Measurements from ENCODE around the gene SLC7A4. TPM values are rescaled to one million over a fixed set of nuclear protein-coding genes. Genes with fewer than 3 reads are reported as not detected.

SLC7A4 gene
- total RNA-seq, 1 donor, result 0.36 TPM

DNA sequence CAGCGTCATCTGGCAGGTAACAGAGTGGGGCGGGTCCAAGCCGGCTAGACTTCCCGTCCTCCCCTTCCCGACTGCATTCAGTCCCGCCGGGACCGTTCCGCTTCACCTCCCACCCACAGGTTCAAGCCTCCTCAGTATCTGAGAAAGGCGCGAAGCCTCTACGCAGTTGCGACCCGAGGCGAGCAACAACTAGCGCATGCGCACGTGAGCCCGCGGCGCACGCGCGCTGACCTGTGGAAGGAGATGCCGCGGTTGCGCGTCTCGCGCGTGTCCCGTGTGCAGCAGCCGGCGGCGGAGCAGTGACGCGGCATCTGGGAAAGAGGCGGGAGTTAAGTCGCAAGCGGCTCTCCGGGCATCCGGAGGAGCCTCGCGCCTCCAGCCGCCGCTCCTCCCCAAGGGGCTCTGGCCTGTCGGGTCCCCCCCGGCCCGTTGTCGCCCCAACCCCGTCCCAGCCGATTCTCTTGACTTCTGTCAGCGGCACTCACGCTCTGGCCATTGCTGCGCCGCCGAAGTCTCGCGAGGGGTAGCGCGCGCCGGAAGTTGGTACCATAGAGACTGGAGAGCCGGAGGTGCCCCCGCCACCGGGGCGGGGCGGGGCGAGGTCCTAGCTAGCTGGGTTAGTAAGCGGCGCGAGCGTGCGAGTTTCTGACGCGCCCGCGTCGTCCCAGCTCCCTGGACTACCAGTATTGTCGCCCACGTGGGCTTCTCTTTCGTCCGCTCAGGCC lies 30.6 kb downstream of the SLC7A4 start, which contains the start of gene THAP7:
THAP7 (minus strand) TSS at position 518 of the 725 bp plus-strand sequence; CDS start at position 311, 207 bp downstream.
- Histone ChIP-seq H2AFZ (ENCODE audit: low read length) (peak within 1 kb of the TSS; percentile 85), H3K27me3 (ENCODE audit: insufficient read depth, low read length) (no peaks in the 10 kb centered on the region), H3K36me3 (ENCODE audit: insufficient read depth, low read length) (peaks cover 32% of the 10 kb centered on the region), H3K4me1 (ENCODE audit: insufficient read depth, low read length) (peaks cover 26% of the 10 kb centered on the region), H3K27ac (ENCODE audit: low read depth, low read length) (peak within 1 kb of the TSS; percentile 98), H4K20me1 (ENCODE audit: insufficient read depth, low read length) (peaks cover 11% of the 10 kb centered on the region), H3K4me2 (ENCODE audit: insufficient read depth, low read length) (peak within 1 kb of the TSS; percentile 98), H3K79me2 (ENCODE audit: insufficient read depth, low read length) (peaks cover 31% of the 10 kb centered on the region), H3K9me3 (ENCODE audit: low read depth, low read length) (no peaks in the 10 kb centered on the region), H3K4me3 (ENCODE audit: insufficient read depth, low read length) (peak within 1 kb of the TSS; percentile 82)
- TF ChIP-seq, protein P1, sequence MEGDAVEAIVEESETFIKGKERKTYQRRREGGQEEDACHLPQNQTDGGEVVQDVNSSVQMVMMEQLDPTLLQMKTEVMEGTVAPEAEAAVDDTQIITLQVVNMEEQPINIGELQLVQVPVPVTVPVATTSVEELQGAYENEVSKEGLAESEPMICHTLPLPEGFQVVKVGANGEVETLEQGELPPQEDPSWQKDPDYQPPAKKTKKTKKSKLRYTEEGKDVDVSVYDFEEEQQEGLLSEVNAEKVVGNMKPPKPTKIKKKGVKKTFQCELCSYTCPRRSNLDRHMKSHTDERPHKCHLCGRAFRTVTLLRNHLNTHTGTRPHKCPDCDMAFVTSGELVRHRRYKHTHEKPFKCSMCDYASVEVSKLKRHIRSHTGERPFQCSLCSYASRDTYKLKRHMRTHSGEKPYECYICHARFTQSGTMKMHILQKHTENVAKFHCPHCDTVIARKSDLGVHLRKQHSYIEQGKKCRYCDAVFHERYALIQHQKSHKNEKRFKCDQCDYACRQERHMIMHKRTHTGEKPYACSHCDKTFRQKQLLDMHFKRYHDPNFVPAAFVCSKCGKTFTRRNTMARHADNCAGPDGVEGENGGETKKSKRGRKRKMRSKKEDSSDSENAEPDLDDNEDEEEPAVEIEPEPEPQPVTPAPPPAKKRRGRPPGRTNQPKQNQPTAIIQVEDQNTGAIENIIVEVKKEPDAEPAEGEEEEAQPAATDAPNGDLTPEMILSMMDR (IDR thresholded peaks at IDR 0.05; ENCODE audit: extremely low read depth, low read depth, low read length), result no peak
- DNase-seq (ENCODE audit: insufficient read length, low spot score, missing footprints), result peak; percentile 99

DNA sequence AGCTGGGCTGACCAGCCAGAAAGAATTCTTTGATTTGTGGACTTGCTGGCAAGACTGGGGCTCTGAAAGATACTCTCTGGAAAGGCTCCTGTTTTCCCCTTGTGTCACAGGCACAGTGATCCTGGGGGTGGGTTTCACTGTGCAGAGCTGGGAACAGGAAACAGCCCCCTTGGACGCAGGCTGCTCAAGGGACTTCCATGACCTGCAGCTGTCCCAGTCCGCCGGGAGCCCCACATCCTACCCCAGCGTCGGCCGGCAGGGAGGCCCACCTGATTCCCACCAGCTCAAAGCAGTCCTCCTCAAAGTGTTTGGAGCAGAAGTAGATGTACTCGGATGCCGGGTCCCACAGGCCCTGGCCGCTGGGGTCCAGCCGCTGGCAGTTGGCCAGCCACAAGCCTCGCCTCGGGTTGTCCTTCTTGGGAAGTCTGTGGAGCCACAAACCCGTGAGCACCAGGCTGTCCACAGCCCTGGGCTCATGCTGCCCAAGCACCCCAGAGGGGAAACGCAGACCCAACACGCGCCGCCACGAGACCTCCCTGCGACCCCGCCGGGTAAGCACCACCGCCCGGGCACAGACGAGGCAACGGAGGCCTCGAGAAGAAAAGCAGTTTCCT lies 31.3 kb downstream of the SLC7A4 start:
- Histone ChIP-seq H3K27me3 (ENCODE audit: insufficient read depth, low read length) (no peaks in the 10 kb centered on the region), H4K20me1 (ENCODE audit: insufficient read depth, low read length) (peaks cover 11% of the 10 kb centered on the region), H3K4me1 (ENCODE audit: insufficient read depth, low read length) (peaks cover 26% of the 10 kb centered on the region), H3K79me2 (ENCODE audit: insufficient read depth, low read length) (peaks cover 31% of the 10 kb centered on the region), H3K4me3 (ENCODE audit: insufficient read depth, low read length) (peak overlapping the region; percentile 82), H3K36me3 (ENCODE audit: insufficient read depth, low read length) (peaks cover 34% of the 10 kb centered on the region), H3K9me3 (ENCODE audit: low read depth, low read length) (no peaks in the 10 kb centered on the region), H3K27ac (ENCODE audit: low read depth, low read length) (peak overlapping the region; percentile 98), H3K4me2 (ENCODE audit: insufficient read depth, low read length) (peak overlapping the region; percentile 98), H2AFZ (ENCODE audit: low read length) (peak overlapping the region; percentile 76)
- peak; percentile 84 for DNase-seq (ENCODE audit: insufficient read length, low spot score, missing footprints)
- TF ChIP-seq, protein P1 (IDR thresholded peaks at IDR 0.05; ENCODE audit: extremely low read depth, low read depth, low read length), result peak; percentile 3

DNA sequence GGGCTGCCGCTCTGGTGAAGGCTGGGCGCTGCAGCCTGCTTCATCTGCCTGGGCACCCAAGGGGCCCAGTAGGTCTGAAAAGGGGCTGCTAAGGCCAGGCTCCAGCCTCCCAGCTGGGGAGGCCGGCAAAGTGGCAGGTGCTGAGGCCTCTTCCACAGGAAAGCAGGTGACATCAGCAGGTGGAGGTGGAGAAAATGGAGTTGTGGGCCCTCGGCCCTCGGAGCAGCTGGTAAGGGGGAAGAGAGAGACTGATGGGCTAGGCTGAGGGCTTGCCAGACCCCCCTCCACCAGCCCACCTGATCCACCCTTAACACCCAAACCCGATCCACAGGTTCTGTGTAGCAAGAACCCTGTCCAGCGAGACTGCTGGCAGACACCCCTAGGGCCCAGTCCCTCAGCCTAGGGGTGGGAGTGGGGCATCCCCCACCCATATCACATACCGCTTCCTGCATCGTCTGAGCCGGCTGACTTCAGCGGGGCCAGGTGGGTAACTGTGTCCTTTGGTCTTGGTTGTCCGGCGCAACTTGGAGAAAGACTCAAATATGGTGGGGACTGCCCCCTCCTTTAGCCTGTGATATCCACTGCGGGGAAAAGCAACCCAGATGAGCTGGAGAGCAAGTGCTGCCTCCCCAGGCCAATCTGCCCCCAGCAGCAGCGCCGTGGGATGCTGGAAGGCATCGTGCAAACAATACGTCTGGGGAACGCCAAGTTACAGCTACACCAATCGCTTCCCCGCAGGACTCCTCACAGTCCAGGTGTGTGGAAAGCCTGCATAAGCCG lies 32.0 kb downstream of the SLC7A4 start:
- Histone ChIP-seq H3K4me1 (ENCODE audit: insufficient read depth, low read length) (peaks cover 26% of the 10 kb centered on the region), H3K27me3 (ENCODE audit: insufficient read depth, low read length) (no peaks in the 10 kb centered on the region), H3K36me3 (ENCODE audit: insufficient read depth, low read length) (peaks cover 36% of the 10 kb centered on the region), H3K9me3 (ENCODE audit: low read depth, low read length) (no peaks in the 10 kb centered on the region), H4K20me1 (ENCODE audit: insufficient read depth, low read length) (peaks cover 11% of the 10 kb centered on the region), H2AFZ (ENCODE audit: low read length) (no peak overlapping the region), H3K4me3 (ENCODE audit: insufficient read depth, low read length) (peak overlapping the region; percentile 82), H3K27ac (ENCODE audit: low read depth, low read length) (peak overlapping the region; percentile 98), H3K79me2 (ENCODE audit: insufficient read depth, low read length) (peaks cover 31% of the 10 kb centered on the region), H3K4me2 (ENCODE audit: insufficient read depth, low read length) (peak overlapping the region; percentile 98)
- peak; percentile 80 for DNase-seq (ENCODE audit: insufficient read length, low spot score, missing footprints)
- TF ChIP-seq, protein P1 (IDR thresholded peaks at IDR 0.05; ENCODE audit: extremely low read depth, low read depth, low read length), result peak; percentile 12
